BLaER1 treated with 17β-estradiol and CSF1 and Interleukin-3, amounts not matched to agents 10 nM and 100 nM (cell line): ENCODE results near the gene ATP11A.
A peak's percentile ranks its signal among the peaks of the same experiment; 100 is the strongest.

ENCODE experiments used
- H3K27ac ChIP-seq, 11 experiments: shearing (Covaris generic); formaldehyde crosslinking; 2 replicates each; pipeline ENCODE4 v1.8.1; 2022
- H3K27me3 ChIP-seq, 11 experiments: shearing (Covaris generic); formaldehyde crosslinking; 2 replicates each; pipeline ENCODE4 v1.8.1; 2022
- H3K36me3 ChIP-seq, 11 experiments: shearing (Covaris generic); formaldehyde crosslinking; 2 replicates each; pipeline ENCODE4 v1.8.1; 2022
- H3K4me1 ChIP-seq, 10 experiments: shearing (Covaris generic); formaldehyde crosslinking; 2 replicates each; pipeline ENCODE4 v1.8.1; 2022
- H3K4me2 ChIP-seq, 11 experiments: shearing (Covaris generic); formaldehyde crosslinking; 2 replicates each; pipeline ENCODE4 v1.8.1; 2022
- H3K4me3 ChIP-seq, 10 experiments: shearing (Covaris generic); formaldehyde crosslinking; 2 replicates each; pipeline ENCODE4 v1.8.1; 2022
- H3K9ac ChIP-seq, 11 experiments: shearing (Covaris generic); formaldehyde crosslinking; 2 replicates each; pipeline ENCODE4 v1.8.1; 2022
- H3K9me3 ChIP-seq, 11 experiments: shearing (Covaris generic); formaldehyde crosslinking; replicated peaks in 1 of 11; 2 replicates each; pipeline ENCODE4 v1.8.1; 2022
- H4K20me1 ChIP-seq, 11 experiments: shearing (Covaris generic); formaldehyde crosslinking; 2 replicates each; pipeline ENCODE4 v1.8.1; 2022
- Cebpa-rat ChIP-seq, 11 experiments: shearing (Covaris generic); IDR thresholded peaks; 2 replicates each; pipeline ENCODE4 v1.8.1; 2022

ATP11A gene

DNA sequence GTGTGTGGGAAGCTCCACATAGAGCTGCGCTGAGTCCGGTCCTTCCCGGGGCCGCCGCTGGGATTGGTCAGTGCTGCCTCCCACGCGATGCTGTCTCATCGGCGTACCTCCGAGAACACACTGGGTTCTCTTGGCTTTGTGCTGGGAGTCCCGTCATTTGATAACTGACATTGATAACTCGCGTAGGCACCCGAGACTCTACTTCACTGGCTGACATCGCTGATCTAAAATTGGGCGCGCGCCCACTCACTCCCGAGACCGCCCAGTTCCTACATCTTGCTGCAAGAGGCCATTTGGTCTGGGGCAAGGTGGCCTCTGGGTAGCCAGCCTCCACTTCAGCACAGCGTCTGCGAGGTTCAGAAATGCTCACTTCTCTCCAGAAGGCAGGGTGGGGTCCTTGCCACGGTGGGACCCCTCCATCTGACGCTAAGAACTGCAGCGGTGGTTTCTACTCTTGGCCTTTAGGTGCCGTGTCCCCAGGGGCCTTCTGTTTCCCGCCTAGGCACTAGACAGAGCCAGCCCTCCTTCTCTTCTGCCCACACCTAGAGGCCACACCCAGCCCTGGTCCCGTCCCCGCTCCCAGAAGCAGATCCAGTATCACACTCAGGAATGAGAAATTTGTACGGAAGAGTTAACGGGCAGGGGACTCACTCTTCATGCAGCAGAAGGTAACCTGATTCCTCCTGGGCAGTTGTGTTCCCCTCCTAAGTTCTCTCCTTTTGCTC, 40.7 kb upstream of the ATP11A start:
- Histone ChIP-seq H3K4me1 (peaks cover 13 to 24% (median 16%) of the 10 kb centered on the region in 10 experiments), H3K27ac (no peak overlapping the region), H4K20me1 (no peaks in the 10 kb centered on the region), H3K9me3 (peaks cover 0 to 4% (median 0%) of the 10 kb centered on the region in 11 experiments; a peak in 1 of 22 replicates), H3K36me3 (no peaks in the 10 kb centered on the region), H3K27me3 (no peaks in the 10 kb centered on the region), H3K4me2 (no peak overlapping the region), H3K9ac (no peak overlapping the region), H3K4me3 (no peak overlapping the region)
- TF ChIP-seq Cebpa-rat (IDR thresholded peaks at IDR 0.05) = no peak

DNA sequence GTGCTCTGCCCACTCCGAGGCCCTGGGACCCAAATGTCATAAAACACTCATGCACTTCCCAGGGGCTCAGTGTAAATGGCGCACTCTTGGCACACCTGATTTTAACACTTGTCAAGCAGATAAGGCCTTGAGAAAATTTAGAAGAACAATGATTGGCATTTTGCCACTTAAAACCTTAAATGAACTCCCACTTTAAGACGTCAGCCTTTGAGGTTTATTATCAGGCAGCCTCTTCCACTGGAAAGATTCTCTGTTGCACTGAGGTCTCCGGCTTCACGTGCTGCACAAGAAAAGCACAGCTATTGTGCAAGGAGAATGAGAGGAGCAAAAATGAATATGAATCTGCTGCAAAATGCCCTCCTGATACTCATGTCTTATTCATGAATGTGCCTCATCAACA, 38.5 kb upstream of the ATP11A start:
- H3K27ac ChIP-seq = no peak overlapping the region
- no peak overlapping the region for H3K4me2 ChIP-seq
- H3K9ac ChIP-seq = no peak overlapping the region
- no peaks in the 10 kb centered on the region for H4K20me1 ChIP-seq
- no peaks in the 10 kb centered on the region for H3K36me3 ChIP-seq
- peaks cover 0 to 4% (median 0%) of the 10 kb centered on the region in 11 experiments; a peak in 1 of 22 replicates for H3K9me3 ChIP-seq
- no peaks in the 10 kb centered on the region for H3K27me3 ChIP-seq
- peaks cover 9 to 17% (median 14%) of the 10 kb centered on the region in 10 experiments for H3K4me1 ChIP-seq
- no peak overlapping the region for H3K4me3 ChIP-seq
- TF ChIP-seq Cebpa-rat (IDR thresholded peaks at IDR 0.05) = no peak

DNA sequence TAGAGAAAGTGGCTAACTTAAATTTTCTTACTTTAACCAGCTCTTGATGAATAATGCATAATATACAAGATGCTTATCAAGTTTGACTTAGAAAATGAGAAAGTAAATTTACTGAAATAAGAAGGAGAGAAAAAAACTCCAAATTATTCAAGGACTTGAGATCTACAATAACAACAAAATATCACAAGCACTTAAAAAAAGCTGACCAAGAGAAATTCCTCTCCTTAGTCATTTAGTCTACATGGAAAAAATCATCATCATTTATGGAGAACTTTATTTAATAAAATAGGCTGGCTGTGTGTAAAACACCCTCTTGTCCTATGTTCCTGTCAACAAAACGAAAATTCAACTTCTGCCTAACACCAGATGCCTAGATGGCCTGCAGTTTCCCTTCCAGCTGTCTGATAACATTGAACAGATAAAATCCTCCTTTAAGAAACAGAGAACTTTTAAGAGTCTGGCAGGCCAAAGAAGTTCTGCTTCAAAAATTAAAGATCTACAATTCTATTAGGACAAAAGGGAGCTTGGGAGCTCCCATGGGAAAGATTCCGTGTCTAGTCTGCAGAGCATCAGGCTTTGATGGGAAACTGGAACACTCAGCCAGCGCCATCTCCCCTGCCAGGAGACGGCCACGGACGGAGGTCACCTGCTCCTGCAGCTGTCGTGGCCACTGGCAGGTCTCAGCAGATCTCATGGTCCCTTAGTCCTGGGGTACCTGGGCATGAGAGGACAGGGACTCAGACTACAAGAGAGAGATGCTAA, 37.9 kb upstream of the ATP11A start:
- peaks cover 9 to 17% (median 14%) of the 10 kb centered on the region in 10 experiments for H3K4me1 ChIP-seq
- no peak overlapping the region for H3K4me3 ChIP-seq
- TF ChIP-seq Cebpa-rat (IDR thresholded peaks at IDR 0.05) = no peak
- H3K27me3 ChIP-seq = no peaks in the 10 kb centered on the region
- H4K20me1 ChIP-seq = no peaks in the 10 kb centered on the region
- no peak overlapping the region for H3K9ac ChIP-seq
- peaks cover 0 to 4% (median 0%) of the 10 kb centered on the region in 11 experiments; a peak in 1 of 22 replicates for H3K9me3 ChIP-seq
- peak overlapping the region; percentile 24 to 66 (median 50); a peak in 21 of 22 replicates for H3K4me2 ChIP-seq
- no peak overlapping the region for H3K27ac ChIP-seq
- H3K36me3 ChIP-seq = no peaks in the 10 kb centered on the region

DNA sequence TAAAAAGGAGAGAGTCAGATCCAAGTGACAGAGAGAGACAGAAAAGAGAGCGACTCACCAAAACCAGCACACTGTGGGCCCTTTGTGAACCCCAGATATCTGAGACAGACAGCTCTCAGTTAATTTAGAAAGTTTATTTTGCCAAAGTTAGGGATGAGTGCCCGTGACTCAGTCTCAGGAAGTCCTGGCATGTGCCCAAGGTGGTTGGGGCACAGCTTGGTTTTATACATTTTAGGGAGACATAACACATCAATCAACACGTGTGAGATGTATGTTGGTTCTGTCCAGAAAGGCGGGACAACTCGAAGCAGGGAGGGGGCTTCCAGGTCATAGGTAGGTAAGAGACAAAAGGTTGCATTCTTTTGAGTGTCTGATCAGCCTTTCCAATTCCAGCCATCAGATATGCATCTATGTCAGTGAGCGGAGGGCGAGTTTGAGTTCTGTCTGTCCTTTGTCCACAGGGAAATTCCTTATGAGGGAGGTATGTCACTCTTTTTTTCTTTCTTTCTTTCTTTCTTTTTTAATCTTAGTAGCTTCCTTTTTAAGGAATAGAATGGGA, 37.2 kb upstream of the ATP11A start:
- Histone ChIP-seq H3K4me2 (peak overlapping the region; percentile 24 to 66 (median 50); a peak in 21 of 22 replicates), H3K27ac (no peak overlapping the region), H3K27me3 (no peaks in the 10 kb centered on the region), H3K4me3 (no peak overlapping the region), H4K20me1 (no peaks in the 10 kb centered on the region), H3K9me3 (peaks cover 0 to 4% (median 0%) of the 10 kb centered on the region in 11 experiments; a peak in 1 of 22 replicates), H3K4me1 (peaks cover 9 to 17% (median 14%) of the 10 kb centered on the region in 10 experiments), H3K36me3 (no peaks in the 10 kb centered on the region), H3K9ac (no peak overlapping the region)
- no peak for TF ChIP-seq Cebpa-rat (IDR thresholded peaks at IDR 0.05)

DNA sequence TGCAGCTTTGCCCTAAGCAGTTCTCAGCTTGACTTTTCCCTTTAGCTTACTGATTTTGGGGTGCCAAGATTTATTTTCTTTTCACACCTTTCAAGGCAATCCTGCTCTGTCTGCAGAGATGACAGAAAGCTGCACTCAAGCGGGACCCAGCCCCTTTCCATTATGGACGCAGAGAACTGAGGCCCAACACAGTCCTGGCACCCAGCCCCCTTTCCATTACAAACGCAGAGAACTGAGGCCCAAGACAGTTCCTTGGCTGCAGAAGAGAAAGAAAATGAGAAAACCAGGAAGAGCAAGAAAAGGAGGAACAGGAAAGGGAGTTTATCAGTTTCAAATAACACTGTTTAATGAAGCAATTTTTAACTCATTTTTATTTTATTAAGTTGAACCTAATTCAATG, 36.8 kb upstream of the ATP11A start:
- Histone ChIP-seq H3K4me3 (no peak overlapping the region), H3K27ac (no peak overlapping the region), H3K4me1 (peaks cover 11 to 17% (median 14%) of the 10 kb centered on the region in 10 experiments), H3K36me3 (no peaks in the 10 kb centered on the region), H4K20me1 (no peaks in the 10 kb centered on the region), H3K4me2 (peak overlapping the region in 9 of 11 experiments; percentile 24 to 66 (median 45); a peak in 12 of 22 replicates), H3K9ac (no peak overlapping the region), H3K27me3 (no peaks in the 10 kb centered on the region), H3K9me3 (peaks cover 0 to 1% (median 0%) of the 10 kb centered on the region in 11 experiments; a peak in 1 of 22 replicates)
- no peak for TF ChIP-seq Cebpa-rat (IDR thresholded peaks at IDR 0.05)

DNA sequence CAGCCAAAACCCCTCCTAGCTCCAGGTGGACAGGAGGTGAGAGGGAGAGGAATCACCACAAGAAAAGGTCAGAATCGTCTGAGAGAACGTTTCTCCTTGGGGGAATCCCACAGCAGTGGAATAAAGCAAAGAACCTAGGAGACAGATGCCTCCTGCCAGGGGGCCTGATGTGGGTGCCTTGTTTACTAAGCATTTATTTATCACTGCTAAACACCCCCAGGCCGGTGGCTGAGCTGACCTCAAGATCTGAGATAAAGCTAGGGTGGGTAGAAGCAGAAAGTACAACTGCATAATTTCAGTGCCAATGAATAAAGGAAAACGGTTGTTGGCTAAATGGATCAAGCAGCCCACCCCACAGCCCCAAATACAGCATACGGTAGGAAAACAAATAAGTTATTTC, 33.9 kb upstream of the ATP11A start:
- Histone ChIP-seq H3K4me2 (no peak overlapping the region), H3K27ac (no peak overlapping the region)

DNA sequence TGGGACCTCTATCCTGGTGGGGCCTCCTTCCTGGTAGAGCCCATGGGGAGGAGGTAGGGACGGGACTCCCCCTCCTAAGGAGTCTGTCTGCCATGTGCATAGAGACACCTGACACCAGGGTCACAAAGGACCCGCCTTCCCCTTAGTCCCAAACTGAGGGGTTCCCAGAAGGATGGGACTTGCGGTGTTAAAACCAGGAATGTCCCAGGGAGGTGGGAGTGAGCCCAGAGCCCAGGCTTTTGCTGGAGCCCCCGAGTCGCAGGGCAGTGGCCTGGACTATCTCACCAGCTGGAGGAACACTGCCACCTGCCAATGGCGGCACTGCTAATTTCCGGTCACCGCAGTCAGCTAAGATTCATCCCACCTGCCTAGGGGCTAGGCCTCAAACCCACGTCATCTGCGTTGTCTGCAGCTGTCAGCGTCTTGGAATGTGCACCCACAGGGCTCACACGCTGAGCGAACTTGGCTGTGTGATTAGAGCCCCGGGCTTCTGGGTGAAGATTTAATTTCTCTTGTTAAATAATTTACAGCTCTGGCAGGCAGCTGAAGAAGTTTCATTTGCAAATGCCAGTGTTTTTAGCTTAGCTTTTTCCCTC, 31.9 kb upstream of the ATP11A start:
- Histone ChIP-seq H3K4me1 (peaks cover 1 to 6% (median 3%) of the 10 kb centered on the region in 10 experiments; a peak in 14 of 20 replicates), H3K27ac (no peak overlapping the region), H4K20me1 (no peaks in the 10 kb centered on the region), H3K36me3 (no peaks in the 10 kb centered on the region), H3K4me2 (no peak overlapping the region), H3K4me3 (no peak overlapping the region), H3K9ac (no peak overlapping the region), H3K27me3 (no peaks in the 10 kb centered on the region), H3K9me3 (0 out of 22 replicates have a peak, but pooled peaks cover 0 to 3% (median 0%) of the 10 kb centered on the region in 11 experiments)
- no peak for TF ChIP-seq Cebpa-rat (IDR thresholded peaks at IDR 0.05)

More for the DNA sequence above, 33.9 kb upstream of the ATP11A start:
- no peak overlapping the region for H3K9ac ChIP-seq
- peaks cover 11 to 17% (median 14%) of the 10 kb centered on the region in 10 experiments for H3K4me1 ChIP-seq
- no peaks in the 10 kb centered on the region for H3K36me3 ChIP-seq
- H3K9me3 ChIP-seq = no peaks in the 10 kb centered on the region
- no peak for TF ChIP-seq Cebpa-rat (IDR thresholded peaks at IDR 0.05)
- H3K4me3 ChIP-seq = no peak overlapping the region
- H4K20me1 ChIP-seq = no peaks in the 10 kb centered on the region
- no peaks in the 10 kb centered on the region for H3K27me3 ChIP-seq

DNA sequence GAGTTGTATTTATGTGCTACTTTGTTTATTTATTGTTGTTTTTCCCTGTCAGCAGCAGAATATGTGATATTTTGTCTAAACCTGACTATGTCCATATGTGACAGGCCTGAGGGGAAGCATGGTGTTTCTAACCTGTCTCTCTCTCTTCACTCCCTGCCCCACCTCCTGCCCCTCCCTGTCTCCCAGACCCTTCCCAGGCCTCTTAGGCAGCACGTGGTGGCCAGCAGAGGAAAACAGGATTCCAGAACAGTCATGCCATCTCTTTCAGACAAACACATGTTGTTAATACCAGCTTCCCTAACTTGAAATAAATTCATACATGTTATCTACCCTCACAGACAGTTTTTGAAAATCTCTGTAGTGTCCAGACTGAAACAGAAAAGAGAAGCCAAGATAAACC, 31.0 kb upstream of the ATP11A start:
- Histone ChIP-seq H3K27ac (no peak overlapping the region), H3K36me3 (no peaks in the 10 kb centered on the region), H3K9ac (no peak overlapping the region), H3K27me3 (no peaks in the 10 kb centered on the region), H4K20me1 (no peaks in the 10 kb centered on the region), H3K4me2 (no peak overlapping the region), H3K4me1 (0 out of 20 replicates have a peak, but pooled peaks cover 0 to 4% (median 0%) of the 10 kb centered on the region in 10 experiments), H3K9me3 (0 out of 22 replicates have a peak, but pooled peaks cover 0 to 3% (median 0%) of the 10 kb centered on the region in 11 experiments), H3K4me3 (no peak overlapping the region)
- TF ChIP-seq Cebpa-rat (IDR thresholded peaks at IDR 0.05) = no peak
